Activated CD8-positive, alpha-beta memory T cell treated with anti-CD3 and anti-CD28 coated beads for 24 hours (primary cell): ENCODE measurements around the gene BEST4.
A peak's percentile ranks its signal among the peaks of the same experiment; 100 is the strongest.
"Not testable (repeated sequence)": the region's sequence is repeated elsewhere in the genome, so short reads cannot be mapped to it uniquely, and the experiment has no call there.

Experiments used
- DNase-seq: peaks from one replicate; pipeline ENCODE4 v3.0.0-alpha.2; 2020

BEST4 gene

GRCh38 chr1:44819196-44819607, 31.2 kb upstream of the BEST4 start:
- no peak for DNase-seq

- no peak for DNase-seq
Observed at GRCh38 chr1:44817771-44818495, 30.0 kb upstream of the BEST4 start.

GRCh38 chr1:44817307-44817706, 29.3 kb upstream of the BEST4 start:
- DNase-seq: no peak

- not testable (repeated sequence) for DNase-seq
Observed at GRCh38 chr1:44815926-44816325, 28.0 kb upstream of the BEST4 start.

GRCh38 chr1:44812822-44813543, 25.0 kb upstream of the BEST4 start:
- DNase-seq: no peak

- DNase-seq: no peak
Observed at GRCh38 chr1:44811234-44811633, 23.3 kb upstream of the BEST4 start.

- not testable (repeated sequence) for DNase-seq
Observed at GRCh38 chr1:44810762-44811105, 22.8 kb upstream of the BEST4 start.

- peak; percentile 73 for DNase-seq
Observed at GRCh38 chr1:44810101-44810761, 22.3 kb upstream of the BEST4 start.

- peak; percentile 90 for DNase-seq
Observed at GRCh38 chr1:44808938-44809917, 21.3 kb upstream of the BEST4 start.

GRCh38 chr1:44808063-44808937, 20.3 kb upstream of the BEST4 start, which contains the start of gene BTBD19:
TSS of gene BTBD19 (plus strand) at chr1:44808523. CDS start at chr1:44808821, 298 bp downstream.
- peak; percentile 75 for DNase-seq

- peak; percentile 94 for DNase-seq
Observed at GRCh38 chr1:44807364-44808062, 19.5 kb upstream of the BEST4 start.

GRCh38 chr1:44806704-44807363, 18.9 kb upstream of the BEST4 start, which contains the start of gene DYNLT4:
TSS of gene DYNLT4 (minus strand) at chr1:44807351. CDS start at chr1:44806668, 683 bp downstream.
- no peak for DNase-seq

GRCh38 chr1:44806025-44806703, 18.2 kb upstream of the BEST4 start:
- DNase-seq: no peak

- DNase-seq: no peak
Observed at GRCh38 chr1:44805311-44806024, 17.5 kb upstream of the BEST4 start.

- DNase-seq: no peak
Observed at GRCh38 chr1:44803312-44804095, 15.5 kb upstream of the BEST4 start.

- no peak for DNase-seq
Observed at GRCh38 chr1:44803062-44803311, 15.0 kb upstream of the BEST4 start.

GRCh38 chr1:44802306-44803061, 14.5 kb upstream of the BEST4 start:
- DNase-seq: no peak
